GM18870 (cell line): ENCODE data around the gene NMNAT3.

ENCODE experiments used
- ATAC-seq: cut with Tn5 transposase; IDR thresholded peaks from one replicate; pipeline ENCODE4 v1.9.1; 2021; ENCODE audit warnings: moderate library complexity; ENCODE audit not compliant: unreplicated experiment

Gene NMNAT3

DNA sequence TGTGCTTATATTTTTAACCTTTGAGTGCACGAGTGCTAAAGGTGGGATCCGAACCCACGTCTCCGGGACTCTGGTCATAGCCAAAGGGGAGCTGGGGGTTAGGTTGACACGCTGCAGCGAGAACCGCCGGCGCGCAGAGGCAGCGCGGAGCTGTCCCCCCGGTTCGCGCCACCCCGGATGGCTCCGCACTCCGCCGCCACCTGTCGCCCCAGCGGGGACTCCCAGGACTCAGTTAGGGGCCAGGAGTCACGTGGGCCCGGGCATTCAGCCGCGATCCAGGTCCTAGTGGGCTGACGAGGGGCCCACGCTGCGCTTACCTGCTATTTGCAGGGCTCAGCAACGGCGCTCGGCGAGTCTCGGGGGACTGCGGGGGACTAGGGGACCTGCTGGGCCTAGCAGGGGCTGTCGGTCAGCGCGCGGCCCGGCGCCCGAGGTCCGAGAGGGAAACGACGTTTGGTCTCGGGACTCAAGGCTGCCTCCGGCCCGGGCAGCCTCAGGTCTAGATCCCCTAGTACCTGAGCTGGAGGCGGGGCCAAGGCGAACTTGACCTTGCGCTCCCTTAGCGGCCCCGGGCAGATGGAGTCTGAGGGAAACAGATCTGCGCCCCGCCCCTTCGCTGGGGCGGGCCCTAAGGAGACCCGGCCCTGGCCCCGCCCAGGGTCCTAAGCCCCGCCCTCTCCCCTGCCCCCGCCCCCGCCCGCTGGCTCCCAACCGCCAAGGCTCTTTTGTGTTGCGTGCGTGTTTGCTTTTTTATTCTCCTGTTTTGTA lies at the start of gene NMNAT3:
NMNAT3 (minus strand) TSS at position 585 of the 768 bp plus-strand sequence. CDS start 50,248 bp downstream, outside the sequence.
- ATAC-seq: peak; percentile 83

DNA sequence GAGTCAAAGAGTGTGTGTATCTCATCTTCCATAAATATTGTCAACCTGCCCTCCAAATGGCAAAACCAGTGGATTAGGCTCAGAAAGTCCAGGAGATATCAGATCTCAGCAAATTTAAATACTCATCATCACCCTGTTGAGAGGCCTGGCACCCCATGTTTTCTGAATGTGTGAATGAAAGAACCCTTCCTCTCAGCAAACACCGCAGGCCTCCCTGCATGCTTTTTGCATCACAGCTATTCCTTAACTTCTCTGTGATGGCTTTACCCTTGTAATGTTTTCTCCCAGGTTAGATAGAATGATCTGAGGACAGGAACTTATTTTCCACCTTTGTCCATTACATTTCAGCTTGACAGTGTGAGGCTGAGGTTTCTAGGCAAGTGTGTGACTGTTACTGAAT lies 43.6 kb upstream of the NMNAT3 start:
- ATAC-seq: no peak

DNA sequence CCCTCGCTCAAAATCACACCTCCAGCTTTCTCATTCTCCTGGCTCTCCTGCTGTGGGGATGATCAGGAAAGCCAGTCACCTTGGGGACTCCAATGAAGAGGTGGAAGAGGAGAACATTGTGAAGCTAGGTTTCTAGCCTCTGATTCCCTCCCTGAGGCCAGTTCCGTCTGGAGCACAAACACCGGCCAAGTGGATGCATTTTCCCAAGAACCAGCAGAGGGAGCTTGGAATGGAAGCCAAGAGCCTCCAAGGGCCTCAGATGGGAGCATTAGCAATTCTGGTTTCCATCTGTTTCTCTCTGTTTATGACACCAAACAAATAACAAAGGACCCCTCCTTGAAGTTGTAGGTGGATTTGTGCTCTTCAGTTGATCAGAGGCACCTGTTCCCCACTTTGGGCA lies 40.6 kb upstream of the NMNAT3 start:
- ATAC-seq: no peak

DNA sequence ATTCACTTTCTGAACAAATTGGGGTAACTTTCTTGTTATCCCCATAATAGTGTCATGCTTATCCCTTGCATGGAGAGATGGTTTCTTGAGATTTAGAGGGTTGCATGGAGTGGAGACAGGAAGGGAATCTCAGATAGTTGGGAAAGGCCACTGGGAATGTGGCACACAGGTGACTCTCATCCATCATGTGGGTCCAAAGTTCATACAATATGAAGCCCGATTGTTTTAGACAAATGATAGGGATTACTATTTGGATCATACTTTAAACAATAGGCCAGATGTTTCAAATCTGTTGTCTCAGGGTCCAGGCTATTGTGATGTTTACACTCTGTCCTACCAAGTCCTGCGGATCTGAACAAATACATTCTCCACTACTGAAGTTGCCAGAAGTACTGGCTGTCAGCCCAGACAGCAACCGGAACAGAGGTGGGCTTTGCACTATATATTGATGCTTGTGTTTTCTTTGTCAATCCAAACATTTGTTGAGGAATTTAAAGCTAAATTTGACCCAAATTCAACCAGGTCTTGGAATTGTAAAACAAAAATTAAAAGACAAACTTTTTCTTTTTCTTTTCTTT lies 39.2 kb upstream of the NMNAT3 start:
- no peak for ATAC-seq

DNA sequence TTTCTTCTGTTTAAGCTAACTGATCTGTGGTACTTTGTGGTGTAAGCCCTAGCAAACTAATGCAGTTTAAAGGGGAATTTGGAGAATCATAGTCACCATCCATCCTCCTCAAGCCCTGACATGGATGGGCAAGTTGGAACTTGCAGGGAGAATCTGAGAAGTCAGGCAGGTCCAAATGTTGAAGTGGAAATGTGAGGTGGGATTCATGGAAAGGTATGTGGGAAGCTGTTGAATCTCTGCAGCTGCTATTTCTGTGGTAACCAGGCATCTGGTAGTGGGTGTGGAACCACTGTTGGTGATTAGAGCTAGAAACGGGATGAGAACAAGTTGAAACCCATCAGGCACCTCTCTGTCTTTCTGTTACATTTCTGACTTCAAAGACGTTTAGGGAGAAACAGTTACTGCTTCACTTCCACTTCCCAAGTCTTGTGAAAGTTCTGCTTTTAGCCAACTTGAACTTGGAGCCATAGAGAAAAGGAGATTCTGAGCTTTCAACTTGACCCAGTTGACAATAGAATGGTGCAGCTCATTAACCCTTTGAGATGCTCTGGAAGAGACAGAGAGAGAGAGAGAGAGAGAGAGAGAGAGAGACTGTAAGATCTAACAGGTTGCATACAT lies 38.1 kb upstream of the NMNAT3 start:
- ATAC-seq: no peak

DNA sequence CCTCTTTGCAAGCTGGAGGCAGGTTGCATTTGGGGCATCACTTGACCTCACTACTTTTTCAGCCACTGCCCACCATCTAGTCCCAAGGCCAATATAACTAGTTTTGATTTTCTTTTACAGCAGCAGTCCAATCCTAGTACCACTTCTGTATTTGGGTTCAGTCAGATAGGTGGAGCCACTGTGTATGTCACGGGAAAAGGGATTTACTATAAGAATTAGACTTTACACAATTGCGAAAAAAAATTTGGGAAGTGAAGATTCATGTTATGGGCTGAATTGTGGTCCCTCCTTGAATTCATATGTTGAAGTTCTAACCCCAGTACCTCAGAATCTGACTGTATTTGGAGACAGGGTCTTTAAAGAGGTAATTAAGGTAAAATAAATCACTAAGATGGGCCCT lies 37.4 kb upstream of the NMNAT3 start:
- ATAC-seq: no peak

DNA sequence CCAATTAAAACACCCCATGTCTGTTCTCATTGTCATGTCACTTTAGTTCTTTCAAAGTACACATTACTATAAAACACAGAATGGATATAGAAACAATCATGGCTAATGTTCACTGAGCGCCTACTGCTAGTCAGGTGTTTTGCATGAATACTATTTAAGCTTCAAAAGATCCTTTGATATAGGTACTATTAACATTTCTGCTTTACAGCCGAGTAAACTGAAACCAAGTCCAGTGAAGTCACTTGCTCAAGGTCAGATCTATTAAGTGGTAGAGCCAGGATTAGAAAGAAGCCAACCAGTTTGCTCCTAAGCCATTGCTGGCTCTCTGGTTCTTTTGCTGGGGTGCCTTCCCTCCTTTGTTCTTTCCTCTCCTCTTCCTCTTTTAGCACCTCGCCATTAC lies 32.4 kb upstream of the NMNAT3 start:
- ATAC-seq: no peak

DNA sequence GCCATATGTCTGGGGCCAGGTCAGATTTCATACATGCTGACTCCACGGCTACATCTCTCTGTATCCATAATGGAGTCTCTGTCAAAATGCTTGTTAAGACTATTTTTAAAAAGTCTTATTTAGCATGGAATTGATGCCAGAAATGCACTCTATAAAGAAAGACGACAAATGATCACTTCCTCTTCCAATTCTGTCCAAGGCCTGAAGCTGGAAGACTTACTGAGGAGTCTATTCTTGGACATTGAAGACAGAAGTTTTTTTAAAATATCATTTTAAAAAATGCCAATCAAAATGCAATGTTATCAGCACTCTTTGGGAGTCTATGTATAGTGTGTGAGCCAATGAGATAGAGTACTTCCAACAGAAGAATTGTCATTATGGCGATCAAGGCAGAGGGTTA lies 27.9 kb upstream of the NMNAT3 start:
- ATAC-seq: no peak

DNA sequence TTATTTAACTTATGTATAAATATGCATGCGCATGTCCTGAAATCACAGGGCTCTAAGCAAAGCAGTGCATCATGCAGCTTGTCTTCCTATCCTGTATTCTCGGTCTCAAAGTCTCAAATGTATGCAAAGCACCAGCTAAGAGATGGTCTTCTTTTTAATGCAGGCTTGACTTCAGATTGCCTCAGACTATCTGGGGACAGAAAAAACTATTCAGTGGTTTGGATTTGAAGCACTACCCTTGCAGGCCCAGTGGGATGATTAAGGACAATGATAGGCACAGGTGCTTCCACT lies 18.5 kb upstream of the NMNAT3 start:
- ATAC-seq: no peak

DNA sequence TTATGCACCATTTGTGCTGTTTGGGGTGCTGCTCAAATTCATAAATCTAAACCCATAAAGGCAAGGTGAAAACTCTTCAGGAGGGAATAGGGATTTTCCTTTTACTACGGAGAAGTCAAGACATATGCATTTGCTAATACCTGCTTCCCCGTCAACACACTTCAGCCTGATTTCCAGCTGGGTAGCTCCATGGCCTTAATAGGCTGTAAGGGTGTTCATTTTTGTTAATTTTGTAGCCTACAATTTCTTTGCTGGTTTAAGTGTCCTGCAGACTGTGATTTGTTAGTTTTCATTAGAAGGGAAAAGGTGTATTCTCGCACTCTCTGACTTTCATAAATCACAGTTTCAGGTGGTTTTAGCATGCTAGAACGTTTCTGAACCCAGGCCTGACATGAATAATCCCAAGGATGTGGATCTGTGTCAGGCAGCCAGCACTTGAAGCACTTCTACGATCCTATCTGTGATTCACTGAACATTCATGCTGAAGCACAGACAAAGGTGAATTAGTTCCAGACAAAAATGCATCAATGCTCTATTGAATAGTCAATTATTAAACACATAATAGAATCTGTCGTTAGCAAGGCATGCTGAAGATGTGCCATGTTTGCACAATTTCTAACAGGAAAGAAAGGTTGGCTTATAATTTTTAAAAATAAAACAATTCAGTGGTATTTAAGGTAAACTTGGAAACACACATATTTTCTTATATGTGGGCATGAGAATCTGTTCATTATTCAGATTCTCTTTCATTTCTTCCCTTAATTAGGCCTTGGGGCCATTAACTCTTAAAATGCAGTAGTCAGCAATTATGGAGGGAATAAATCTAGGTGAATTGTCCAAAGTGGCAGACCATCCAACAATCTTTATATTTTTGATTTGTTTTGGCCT lies 17.9 kb upstream of the NMNAT3 start:
- no peak for ATAC-seq

DNA sequence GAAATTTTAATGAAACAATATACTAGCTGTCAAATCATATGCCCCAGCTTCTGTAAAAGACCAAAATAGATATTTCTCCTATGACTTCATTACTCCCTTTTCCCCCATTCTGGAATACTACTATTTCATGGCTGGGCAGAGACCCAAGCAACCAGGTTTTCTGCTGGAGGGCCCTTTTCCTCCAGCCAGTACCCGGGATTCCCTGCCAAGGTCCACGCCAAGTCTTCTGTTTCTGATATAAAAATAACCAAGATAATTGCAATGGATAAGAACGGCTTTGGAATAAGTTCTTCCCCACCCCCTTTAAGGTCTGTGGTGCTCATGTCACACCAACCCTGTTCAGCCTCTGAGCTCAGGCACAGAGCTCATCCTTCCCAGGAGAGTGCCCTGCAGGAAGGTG lies 17.2 kb upstream of the NMNAT3 start:
- no peak for ATAC-seq

DNA sequence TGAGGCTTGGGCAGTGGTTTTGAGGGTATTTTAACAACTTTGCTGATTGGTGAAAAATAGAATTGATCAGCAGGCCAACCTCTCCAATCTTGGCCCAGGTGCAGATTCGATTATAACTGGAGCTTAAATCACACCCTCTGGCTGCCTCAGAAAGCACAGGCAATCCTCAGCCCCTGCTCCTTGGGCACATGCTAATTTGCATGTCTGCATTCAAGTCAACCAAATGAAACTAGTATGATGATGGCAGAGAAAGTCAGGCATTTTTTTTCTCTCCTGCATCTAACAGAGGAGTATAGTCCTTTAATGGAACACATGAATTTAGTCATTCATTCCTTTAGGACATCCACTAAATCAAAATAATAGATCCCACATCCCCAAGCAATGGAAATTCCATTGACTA lies 16.8 kb upstream of the NMNAT3 start:
- ATAC-seq: no peak

DNA sequence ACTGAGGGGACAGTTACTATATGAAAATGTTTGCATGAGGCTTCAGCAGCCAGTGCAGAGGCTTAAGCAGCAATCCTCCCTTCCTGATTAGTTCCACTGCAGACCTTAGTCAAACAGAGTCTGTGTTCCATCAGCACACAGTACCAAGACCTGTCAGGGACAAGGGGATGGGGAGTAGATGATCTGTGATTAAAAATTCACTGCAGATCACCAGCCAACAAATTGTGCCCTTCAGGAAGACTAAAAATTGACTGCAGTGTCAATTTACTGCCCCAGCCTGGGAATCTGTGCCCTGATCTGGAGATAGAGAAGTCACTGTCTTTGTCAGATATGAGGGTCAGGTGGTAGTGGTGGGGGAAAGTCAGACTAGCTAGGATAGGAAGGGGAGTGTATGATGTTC lies 13.8 kb upstream of the NMNAT3 start:
- no peak for ATAC-seq

DNA sequence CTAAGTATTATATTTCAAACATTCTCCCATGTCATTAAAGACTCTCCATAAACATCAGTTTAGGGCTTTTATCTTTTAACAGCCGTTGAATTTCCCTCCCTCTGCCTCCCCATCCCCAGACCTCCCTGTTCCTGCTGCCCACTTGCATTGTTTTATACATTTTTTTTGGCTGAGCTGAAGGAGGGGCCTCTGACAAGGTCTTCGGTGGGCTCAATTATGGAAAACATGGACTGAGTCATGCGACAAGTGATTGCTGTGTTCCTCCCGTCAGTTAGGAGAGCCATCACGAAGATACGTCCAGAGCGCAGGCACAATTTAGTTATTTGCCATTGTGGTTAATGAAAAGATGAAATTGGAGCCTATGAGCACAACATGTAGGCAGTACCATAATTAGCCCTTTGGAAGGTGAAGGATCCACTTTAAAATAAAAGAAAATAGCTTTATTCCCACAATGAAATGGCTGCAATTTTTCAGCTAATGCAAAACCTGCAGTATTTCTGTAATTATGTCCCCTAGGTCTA lies 12.0 kb upstream of the NMNAT3 start:
- ATAC-seq: no peak

DNA sequence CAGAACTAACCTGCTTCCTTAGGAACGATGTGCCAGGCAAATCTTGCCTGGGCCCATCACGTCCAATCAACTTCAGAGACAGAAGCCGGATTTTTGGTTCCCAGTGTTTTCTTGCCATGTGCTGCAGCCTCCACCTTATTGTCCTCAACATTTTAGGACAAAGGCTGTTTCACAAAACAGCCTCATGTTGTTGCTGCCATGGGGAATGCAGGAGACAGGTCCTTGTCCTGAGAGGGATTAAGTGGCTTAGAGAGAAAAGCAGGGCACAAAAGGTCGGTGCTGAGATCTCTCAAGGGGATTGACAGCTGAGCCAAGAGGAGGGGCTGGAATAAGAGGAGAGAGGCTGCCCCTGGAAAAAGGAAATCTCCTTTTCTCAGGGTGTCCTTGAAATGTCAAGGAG lies 11.3 kb upstream of the NMNAT3 start:
- no peak for ATAC-seq

DNA sequence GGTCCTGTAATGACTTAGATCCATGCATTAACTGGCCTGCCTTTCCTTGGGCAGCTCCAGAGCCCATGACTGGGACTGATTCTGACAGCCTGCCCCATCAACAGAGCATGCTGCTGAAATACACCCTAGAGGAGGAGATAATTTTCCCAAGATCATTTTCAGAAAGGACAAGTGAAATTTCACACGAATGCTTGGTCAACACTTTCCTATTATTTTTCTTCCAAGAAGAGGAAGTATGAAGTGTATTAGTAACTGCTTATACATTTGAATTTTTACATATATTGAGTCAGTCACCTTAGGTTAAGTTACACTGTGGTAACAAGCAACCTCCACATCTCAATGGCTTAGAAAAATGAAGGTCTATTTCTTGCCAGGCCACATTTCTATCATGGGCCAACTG lies 9.7 kb upstream of the NMNAT3 start:
- ATAC-seq: no peak

DNA sequence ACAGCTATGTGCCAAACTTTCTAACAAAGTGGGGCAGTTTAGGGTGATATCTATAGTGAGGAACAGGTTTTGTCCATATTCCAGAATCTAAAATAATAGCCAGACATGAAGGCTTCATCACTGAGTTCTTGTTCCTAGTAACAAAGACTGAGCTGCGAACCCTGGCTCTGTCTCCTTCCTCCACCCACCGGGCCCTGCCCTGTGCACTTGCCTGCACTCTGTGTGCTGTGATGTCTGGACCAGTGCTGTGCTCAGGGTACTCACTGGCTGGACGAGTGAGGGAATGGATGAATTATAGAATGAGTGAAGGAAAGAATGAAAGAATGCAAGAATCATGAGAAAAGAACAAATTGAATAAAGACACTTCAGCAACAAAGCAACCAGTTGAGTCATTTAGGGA lies 8.9 kb upstream of the NMNAT3 start:
- ATAC-seq: no peak

DNA sequence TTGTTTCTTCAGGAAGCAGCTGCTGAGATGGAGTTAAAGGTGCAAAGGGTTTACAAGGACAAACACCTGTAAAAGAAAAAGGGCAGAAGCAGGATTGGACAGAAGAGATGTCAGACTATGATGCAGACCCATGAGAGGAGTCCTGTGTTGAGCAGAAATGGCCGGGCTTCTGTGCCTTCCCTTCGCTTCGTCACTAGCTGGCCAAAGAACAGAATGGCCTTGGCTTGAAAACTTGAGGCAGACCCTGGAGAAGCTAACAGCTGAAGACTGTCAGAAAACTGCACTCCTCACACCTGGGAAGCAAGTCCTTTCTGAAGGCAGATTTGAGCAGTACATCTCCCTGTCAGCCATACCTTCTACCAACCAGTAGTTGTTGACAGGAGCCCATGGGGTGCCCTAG lies 8.4 kb upstream of the NMNAT3 start:
- ATAC-seq: no peak

DNA sequence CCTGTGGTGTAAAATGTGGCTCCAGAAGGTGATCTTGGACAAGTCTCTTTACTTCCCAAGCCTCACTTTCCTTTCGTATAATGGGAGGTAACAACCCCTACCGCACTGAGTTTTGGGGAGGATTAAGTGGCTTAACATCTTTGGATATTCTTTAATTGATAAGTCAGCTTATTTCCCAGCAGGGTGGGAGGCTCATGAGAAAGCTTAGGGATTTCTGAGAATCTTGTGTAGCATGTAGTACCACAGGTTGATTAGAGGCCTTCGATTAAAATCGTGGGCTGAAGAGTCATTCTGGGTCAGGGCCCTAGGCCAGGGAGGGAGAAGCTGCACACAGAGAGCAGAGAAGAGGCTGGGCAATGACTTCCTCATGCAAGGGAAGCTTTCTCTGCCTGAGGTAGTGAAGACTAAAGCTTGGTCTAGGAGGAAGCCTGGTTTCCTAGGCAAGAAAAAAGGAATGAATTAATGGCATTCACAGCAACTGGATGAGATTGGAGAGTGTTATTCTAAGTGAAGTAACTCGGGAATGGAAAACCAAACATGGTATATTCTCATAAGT lies 1.5 kb upstream of the NMNAT3 start:
- no peak for ATAC-seq

DNA sequence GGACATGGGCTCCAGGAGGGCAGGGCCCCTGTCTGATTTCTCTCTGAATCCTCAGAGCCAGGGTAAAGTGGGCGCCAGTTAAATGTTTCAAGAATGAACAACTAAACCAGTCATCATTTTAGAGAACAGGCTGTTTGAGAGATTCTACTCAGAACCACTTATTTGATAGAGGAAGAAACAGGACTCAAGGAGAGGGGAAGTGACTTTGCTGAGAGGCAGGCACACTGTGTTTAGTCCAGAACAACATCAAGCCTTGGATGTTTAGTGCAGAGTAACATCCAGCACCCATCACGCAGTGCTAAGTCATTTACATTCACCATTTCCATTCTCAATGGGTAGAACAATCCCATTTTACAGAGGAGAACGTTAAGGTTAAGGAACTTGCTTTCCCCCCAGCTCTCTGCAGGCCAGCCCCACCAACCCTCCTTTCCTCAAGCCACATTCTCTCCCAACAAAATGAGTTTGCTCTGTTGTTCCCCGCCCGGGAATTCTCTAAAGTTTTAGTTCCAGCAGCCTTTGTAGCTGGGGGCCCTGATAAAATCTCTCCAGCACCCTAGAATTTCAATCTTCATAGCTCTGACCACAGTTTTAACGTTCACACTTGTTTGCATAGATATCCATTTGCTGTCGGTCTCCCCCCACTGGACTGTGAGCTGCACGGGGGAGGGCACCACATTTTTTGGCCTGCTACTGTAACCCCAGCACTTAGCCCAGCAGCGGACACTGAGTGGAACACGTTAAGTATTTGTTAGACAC lies 962 bp downstream of the NMNAT3 start:
- ATAC-seq: no peak
